H1 (cell line): Measurements from ENCODE around the gene CCDC33. TPM values are rescaled to one million over a fixed set of nuclear protein-coding genes. Genes with fewer than 3 reads are reported as not detected.

Source experiments
- ASH2L ChIP-seq: fragments of 200-600, 300-600 bp; sonication (generic); IDR thresholded peaks from one replicate; pipeline ENCODE4 v1.7.1; 2017; ENCODE audit warnings: low read length
- BACH1 ChIP-seq: IDR thresholded peaks from 2 replicates; pipeline ENCODE4 v1.6.1; 2012; ENCODE audit warnings: low read length, improper control_type of control experiment
- CREB1 ChIP-seq: IDR thresholded peaks from 2 replicates; pipeline ENCODE4 v1.6.1; 2012; ENCODE audit warnings: inconsistent platforms
- EGR1 ChIP-seq: IDR thresholded peaks from 2 replicates; pipeline ENCODE4 v1.6.1; 2011; ENCODE audit warnings: low read depth, low read length, borderline replicate concordance
- EZH2 ChIP-seq: fragments of 200-600 bp; sonication (generic); IDR thresholded peaks from 2 replicates; pipeline ENCODE4 v1.7.1; 2012; ENCODE audit warnings: low read depth, mild to moderate bottlenecking, moderate library complexity, low read length, inconsistent platforms; ENCODE audit not compliant: severe bottlenecking
- SP1 ChIP-seq: IDR thresholded peaks from 2 replicates; pipeline ENCODE4 v1.6.1; 2011; ENCODE audit warnings: low read depth, low read length
- SRF ChIP-seq: IDR thresholded peaks from 2 replicates; pipeline ENCODE4 v1.6.1; 2011; ENCODE audit warnings: mild to moderate bottlenecking, low read depth, low read length, moderate library complexity
- TAF1 ChIP-seq: IDR thresholded peaks from 2 replicates; pipeline ENCODE4 v1.6.1; 2011; ENCODE audit warnings: mild to moderate bottlenecking, low read depth, low read length
- polyA plus RNA-seq, 7 experiments: library from polyadenylated mRNA; depleted of rRNA in 3 of 7; stranded (reverse) in 5 of 7; unstranded in 2 of 7; fragments of >200 nt in 5 of 7; fragments of 200-250 nt in 2 of 7; gene quantifications; 1 replicate in 5 of 7; 2 replicates in 1 of 7; 4 replicates in 1 of 7; pipeline versions ENCODE4 v1.2.1 to v1.2.3, GENCODE V29; 2011 to 2013; ENCODE audit warnings: missing spikeins in 2 of 7, mixed read lengths in 2 of 7
- total RNA-seq: library from RNA; stranded (reverse); fragmentation: NEBNext Ultra II Directional; extraction: Animal tissue kit (Norgen Biotek cat#: 25700); gene quantifications from 2 replicates; pipeline ENCODE4 v1.2.1, GENCODE V29; 2021
- TF ChIP-seq, protein P1 (sequence below): fragments of 300-600 bp; sonication (generic); IDR thresholded peaks from 2 replicates; pipeline ENCODE4 v1.7.1; 2012; ENCODE audit warnings: low read length, moderate library complexity, mild to moderate bottlenecking, inconsistent platforms; ENCODE audit not compliant: insufficient replicate concordance
- TF ChIP-seq, protein P2 (sequence below): IDR thresholded peaks from 2 replicates; pipeline ENCODE4 v1.6.1; 2011; ENCODE audit warnings: low read length, improper control_type of control experiment
- TF ChIP-seq, protein P3 (sequence below): IDR thresholded peaks from 2 replicates; pipeline ENCODE4 v1.6.1; 2012; ENCODE audit warnings: inconsistent platforms

The CCDC33 gene
- total and polyA plus RNA-seq, 2 of the 8 experiments (the other 6 are each of a cell fraction or from before 2014, with no cell fraction given): 2.0 to 2.7 TPM

GRCh38 chr15:74278207-74278606 is 42.1 kb downstream of the CCDC33 start (continued):
- TF ChIP-seq, protein P1, sequence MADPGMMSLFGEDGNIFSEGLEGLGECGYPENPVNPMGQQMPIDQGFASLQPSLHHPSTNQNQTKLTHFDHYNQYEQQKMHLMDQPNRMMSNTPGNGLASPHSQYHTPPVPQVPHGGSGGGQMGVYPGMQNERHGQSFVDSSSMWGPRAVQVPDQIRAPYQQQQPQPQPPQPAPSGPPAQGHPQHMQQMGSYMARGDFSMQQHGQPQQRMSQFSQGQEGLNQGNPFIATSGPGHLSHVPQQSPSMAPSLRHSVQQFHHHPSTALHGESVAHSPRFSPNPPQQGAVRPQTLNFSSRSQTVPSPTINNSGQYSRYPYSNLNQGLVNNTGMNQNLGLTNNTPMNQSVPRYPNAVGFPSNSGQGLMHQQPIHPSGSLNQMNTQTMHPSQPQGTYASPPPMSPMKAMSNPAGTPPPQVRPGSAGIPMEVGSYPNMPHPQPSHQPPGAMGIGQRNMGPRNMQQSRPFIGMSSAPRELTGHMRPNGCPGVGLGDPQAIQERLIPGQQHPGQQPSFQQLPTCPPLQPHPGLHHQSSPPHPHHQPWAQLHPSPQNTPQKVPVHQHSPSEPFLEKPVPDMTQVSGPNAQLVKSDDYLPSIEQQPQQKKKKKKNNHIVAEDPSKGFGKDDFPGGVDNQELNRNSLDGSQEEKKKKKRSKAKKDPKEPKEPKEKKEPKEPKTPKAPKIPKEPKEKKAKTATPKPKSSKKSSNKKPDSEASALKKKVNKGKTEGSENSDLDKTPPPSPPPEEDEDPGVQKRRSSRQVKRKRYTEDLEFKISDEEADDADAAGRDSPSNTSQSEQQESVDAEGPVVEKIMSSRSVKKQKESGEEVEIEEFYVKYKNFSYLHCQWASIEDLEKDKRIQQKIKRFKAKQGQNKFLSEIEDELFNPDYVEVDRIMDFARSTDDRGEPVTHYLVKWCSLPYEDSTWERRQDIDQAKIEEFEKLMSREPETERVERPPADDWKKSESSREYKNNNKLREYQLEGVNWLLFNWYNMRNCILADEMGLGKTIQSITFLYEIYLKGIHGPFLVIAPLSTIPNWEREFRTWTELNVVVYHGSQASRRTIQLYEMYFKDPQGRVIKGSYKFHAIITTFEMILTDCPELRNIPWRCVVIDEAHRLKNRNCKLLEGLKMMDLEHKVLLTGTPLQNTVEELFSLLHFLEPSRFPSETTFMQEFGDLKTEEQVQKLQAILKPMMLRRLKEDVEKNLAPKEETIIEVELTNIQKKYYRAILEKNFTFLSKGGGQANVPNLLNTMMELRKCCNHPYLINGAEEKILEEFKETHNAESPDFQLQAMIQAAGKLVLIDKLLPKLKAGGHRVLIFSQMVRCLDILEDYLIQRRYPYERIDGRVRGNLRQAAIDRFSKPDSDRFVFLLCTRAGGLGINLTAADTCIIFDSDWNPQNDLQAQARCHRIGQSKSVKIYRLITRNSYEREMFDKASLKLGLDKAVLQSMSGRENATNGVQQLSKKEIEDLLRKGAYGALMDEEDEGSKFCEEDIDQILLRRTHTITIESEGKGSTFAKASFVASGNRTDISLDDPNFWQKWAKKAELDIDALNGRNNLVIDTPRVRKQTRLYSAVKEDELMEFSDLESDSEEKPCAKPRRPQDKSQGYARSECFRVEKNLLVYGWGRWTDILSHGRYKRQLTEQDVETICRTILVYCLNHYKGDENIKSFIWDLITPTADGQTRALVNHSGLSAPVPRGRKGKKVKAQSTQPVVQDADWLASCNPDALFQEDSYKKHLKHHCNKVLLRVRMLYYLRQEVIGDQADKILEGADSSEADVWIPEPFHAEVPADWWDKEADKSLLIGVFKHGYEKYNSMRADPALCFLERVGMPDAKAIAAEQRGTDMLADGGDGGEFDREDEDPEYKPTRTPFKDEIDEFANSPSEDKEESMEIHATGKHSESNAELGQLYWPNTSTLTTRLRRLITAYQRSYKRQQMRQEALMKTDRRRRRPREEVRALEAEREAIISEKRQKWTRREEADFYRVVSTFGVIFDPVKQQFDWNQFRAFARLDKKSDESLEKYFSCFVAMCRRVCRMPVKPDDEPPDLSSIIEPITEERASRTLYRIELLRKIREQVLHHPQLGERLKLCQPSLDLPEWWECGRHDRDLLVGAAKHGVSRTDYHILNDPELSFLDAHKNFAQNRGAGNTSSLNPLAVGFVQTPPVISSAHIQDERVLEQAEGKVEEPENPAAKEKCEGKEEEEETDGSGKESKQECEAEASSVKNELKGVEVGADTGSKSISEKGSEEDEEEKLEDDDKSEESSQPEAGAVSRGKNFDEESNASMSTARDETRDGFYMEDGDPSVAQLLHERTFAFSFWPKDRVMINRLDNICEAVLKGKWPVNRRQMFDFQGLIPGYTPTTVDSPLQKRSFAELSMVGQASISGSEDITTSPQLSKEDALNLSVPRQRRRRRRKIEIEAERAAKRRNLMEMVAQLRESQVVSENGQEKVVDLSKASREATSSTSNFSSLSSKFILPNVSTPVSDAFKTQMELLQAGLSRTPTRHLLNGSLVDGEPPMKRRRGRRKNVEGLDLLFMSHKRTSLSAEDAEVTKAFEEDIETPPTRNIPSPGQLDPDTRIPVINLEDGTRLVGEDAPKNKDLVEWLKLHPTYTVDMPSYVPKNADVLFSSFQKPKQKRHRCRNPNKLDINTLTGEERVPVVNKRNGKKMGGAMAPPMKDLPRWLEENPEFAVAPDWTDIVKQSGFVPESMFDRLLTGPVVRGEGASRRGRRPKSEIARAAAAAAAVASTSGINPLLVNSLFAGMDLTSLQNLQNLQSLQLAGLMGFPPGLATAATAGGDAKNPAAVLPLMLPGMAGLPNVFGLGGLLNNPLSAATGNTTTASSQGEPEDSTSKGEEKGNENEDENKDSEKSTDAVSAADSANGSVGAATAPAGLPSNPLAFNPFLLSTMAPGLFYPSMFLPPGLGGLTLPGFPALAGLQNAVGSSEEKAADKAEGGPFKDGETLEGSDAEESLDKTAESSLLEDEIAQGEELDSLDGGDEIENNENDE: no peak
- TF ChIP-seq TAF1: no peak
- no peak for TF ChIP-seq ASH2L
- no peak for TF ChIP-seq BACH1
- TF ChIP-seq, protein P2, sequence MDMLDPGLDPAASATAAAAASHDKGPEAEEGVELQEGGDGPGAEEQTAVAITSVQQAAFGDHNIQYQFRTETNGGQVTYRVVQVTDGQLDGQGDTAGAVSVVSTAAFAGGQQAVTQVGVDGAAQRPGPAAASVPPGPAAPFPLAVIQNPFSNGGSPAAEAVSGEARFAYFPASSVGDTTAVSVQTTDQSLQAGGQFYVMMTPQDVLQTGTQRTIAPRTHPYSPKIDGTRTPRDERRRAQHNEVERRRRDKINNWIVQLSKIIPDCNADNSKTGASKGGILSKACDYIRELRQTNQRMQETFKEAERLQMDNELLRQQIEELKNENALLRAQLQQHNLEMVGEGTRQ: no peak
- TF ChIP-seq, protein P3, sequence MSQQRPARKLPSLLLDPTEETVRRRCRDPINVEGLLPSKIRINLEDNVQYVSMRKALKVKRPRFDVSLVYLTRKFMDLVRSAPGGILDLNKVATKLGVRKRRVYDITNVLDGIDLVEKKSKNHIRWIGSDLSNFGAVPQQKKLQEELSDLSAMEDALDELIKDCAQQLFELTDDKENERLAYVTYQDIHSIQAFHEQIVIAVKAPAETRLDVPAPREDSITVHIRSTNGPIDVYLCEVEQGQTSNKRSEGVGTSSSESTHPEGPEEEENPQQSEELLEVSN: no peak
- TF ChIP-seq SP1: no peak
- no peak for TF ChIP-seq EZH2
- TF ChIP-seq CREB1: no peak
- TF ChIP-seq SRF: no peak
- no peak for TF ChIP-seq EGR1
